SK-N-SH treated with all-trans-retinoic acid at 6 μM for 48 hours (cell line): ENCODE data around the gene SLC12A4.

Experiments used
- SNAI2 ChIP-seq: fragments of 250-450 bp; sonication (Bioruptor Pico); IDR thresholded peaks from 2 replicates; pipeline ENCODE4 v1.5.0; 2020; ENCODE audit warnings: mild to moderate bottlenecking, moderate library complexity
- TCF4 ChIP-seq: fragments of 250-450 bp; sonication (Bioruptor Pico); IDR thresholded peaks from 2 replicates; pipeline ENCODE4 v1.8.0; 2021; ENCODE audit warnings: mild to moderate bottlenecking, moderate library complexity, borderline replicate concordance
- ZC3H10 ChIP-seq: fragments of 250-450 bp; sonication (Bioruptor Pico); IDR thresholded peaks from 2 replicates; pipeline ENCODE4 v1.5.1; 2021; ENCODE audit warnings: mild to moderate bottlenecking, moderate library complexity
- ZFP3 ChIP-seq: fragments of 250-450 bp; sonication (Bioruptor Pico); IDR thresholded peaks from 2 replicates; pipeline ENCODE4 v1.5.0; 2020; ENCODE audit warnings: mild to moderate bottlenecking, moderate library complexity
- TF ChIP-seq, protein P1 (sequence below): fragments of 250-450 bp; sonication (Bioruptor Pico); IDR thresholded peaks from 2 replicates; pipeline ENCODE4 v1.8.0; 2021; ENCODE audit warnings: low read depth, mild to moderate bottlenecking, moderate library complexity, borderline replicate concordance

DNA sequence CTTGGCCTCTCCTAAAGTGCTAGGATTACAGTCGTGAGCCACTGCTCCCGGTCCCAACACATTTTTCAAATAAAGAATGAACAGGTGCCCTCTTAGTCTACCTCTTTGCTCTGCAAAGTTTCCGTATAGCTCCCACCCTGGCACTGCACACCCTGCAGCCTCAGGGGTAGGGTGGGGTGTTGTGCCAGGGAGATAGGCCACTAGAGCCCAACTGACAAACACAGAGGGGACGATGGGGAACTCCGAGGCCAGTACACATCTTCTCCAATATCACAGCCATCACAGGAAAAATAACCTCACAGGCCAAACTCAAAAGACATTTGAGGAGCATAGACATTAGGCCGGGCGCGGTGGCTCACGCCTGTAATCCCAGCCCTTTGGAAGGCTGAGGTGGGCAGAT is 2.7 kb upstream of the SLC12A4 start:
- TF ChIP-seq TCF4 (no peak), ZC3H10 (CRISPR knock-in tag) (no peak), SNAI2 (CRISPR knock-in tag) (no peak), ZFP3 (no peak)
- TF ChIP-seq, protein P1, sequence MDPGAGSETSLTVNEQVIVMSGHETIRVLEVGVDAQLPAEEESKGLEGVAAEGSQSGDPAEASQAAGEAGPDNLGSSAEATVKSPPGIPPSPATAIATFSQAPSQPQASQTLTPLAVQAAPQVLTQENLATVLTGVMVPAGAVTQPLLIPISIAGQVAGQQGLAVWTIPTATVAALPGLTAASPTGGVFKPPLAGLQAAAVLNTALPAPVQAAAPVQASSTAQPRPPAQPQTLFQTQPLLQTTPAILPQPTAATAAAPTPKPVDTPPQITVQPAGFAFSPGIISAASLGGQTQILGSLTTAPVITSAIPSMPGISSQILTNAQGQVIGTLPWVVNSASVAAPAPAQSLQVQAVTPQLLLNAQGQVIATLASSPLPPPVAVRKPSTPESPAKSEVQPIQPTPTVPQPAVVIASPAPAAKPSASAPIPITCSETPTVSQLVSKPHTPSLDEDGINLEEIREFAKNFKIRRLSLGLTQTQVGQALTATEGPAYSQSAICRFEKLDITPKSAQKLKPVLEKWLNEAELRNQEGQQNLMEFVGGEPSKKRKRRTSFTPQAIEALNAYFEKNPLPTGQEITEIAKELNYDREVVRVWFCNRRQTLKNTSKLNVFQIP (CRISPR knock-in tag) = no peak
